Stimulated activated naive CD4-positive, alpha-beta T cell treated with Interleukin-2 at 50 U/mL for 16 hours (primary cell): ENCODE data around the gene DHRS13.
"Not testable (repeated sequence)": the region's sequence is repeated elsewhere in the genome, so short reads cannot be mapped to it uniquely, and the experiment has no call there.

Experiments used
- DNase-seq: peaks from one replicate; lab custom pipeline; 2025; lab: John Stamatoyannopoulos, UW

Gene DHRS13

GRCh38 chr17:28935744-28936460, 33.0 kb upstream of the DHRS13 start:
- no peak for DNase-seq

GRCh38 chr17:28934508-28934907, 31.6 kb upstream of the DHRS13 start:
- DNase-seq: not testable (repeated sequence)

- DNase-seq: no peak
Observed at GRCh38 chr17:28929787-28930186, 26.9 kb upstream of the DHRS13 start.

- peak; percentile 38 for DNase-seq
Observed at GRCh38 chr17:28928061-28928460, 25.2 kb upstream of the DHRS13 start.

DNA sequence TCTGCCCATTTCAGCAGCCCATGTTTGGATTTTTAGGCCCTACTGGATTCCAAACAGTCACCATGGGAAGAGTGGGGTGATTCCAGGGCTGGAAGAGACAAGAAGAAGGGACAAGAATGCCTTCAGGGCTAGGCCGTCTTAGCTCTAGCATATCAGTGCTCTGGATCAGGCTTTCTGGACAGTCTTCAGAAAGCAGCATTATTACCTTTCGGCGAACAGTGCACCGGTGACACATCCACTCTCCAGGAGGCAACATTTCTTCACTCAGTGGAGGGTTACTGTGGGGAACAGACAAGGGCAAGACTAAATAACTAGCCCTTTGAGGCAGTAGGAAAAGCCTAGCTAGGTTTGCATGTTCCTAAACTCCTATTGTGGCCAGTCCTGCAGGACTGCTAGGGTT, 23.9 kb upstream of the DHRS13 start:
- DNase-seq: no peak

DNA sequence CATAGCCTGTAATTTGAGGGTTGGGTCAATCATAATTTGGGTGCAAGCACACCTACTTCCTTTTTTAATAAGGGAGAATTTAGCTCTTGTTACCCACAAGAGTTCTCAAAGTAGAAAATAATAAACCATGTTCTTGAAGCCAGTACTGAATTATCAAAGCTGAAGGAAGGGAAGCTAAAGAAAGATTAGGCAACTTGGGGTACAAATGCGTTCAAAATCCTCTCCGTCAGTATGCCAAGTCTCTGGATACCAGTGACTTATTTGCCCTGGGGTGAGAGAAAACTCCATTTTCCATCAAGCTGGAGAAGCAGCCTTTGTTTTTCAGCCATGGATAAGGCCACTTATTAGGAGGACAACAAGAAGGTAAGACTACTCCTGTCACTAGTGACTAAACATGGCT, 23.5 kb upstream of the DHRS13 start:
- DNase-seq: no peak

DNA sequence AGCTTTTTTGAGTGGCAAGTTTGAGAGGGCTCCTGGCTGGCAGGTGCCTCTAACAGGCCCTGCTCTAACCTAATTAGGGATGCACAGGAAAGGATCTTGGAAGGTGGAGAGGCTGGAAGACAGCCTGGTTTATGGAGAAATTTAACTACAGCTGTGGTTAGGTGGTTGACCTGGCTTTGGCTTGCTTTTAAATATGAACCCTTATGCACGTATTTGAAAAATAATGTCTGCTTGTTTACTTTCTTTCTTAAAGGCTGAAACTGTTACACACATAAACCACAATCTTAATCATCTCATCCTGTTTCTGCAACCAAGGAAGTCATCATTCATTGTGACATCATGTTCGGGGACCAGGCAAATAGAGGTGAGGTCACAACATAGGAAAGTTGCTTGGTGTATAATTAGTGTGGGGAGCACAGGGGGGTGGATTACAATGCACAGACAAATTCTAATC, 23.1 kb upstream of the DHRS13 start:
- peak; percentile 14 for DNase-seq

DNA sequence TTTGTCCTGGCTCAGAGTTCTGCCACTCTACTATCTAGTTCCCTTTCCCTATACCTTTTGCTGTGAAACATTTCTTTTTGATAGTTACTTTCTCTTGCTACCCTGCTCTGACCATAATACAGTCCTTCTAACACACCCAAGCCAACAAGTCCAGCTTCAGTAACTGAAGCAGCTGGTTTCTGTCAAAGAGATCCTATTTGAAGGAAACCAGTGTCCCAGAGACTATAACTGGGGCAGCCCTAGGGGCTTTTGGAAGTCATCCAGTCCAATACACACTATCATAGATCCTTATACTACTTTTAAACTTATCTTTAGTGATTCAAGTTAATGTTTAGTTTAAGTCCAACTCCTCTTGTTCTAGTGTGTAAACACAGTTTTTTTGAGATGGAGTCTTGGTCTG, 17.3 kb upstream of the DHRS13 start:
- no peak for DNase-seq

DNA sequence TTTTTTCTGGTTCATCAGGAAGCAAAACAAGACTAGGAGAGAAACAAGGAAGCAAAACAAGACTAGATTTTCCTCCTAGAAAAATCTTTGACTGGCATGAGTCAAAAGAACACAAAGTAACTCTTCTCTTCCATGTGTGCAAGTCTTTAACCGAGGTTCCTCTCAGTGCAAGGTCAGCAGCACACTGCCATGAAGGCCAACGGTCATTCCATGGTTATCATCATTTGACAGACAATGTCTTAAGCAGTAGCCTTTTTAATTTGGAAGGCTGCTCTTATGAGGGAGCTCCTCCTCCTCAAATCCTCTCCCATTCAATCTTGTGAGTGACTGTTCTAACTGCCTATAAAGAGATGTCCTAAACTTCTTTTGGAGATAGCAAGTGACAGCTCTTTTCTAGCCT, 15.4 kb upstream of the DHRS13 start:
- no peak for DNase-seq

DNA sequence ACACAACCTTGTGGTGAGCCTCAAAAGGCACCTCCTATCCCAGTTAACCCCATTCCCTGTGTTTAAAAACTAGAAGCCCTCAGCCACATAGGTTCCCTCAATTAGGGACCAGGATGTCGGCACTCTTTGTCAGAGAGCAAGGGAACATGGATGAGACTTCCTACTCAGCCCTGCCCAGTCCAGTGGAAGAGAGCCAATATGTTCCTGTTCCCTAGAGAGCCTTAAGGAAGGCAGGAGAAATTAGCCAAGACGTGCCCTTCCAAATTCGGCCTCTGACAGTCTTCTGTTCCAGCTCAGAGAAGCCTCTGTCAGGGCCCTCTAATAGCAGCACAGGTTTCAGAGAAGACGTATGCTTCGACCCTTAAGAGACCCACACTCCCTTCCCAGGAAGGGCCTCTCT, 14.6 kb upstream of the DHRS13 start:
- DNase-seq: no peak

DNA sequence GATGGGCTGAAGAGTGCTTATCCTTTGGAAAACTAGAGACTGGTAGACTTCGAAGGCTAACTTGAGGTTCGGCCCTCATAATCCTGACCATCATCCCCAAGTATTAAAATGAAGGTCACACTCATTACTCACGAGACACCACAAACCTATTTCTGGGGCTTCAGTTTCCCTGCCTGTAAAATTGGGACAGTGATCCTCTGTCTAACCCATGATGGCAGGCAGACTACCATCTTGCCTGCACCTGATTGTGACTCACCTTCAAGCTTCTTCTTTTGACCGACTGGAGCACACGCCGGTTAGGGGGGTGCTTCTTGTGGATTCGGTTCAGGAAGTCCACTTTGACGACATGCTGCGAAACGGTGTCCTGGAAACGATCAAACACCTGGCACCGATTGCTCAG, 14.2 kb upstream of the DHRS13 start:
- no peak for DNase-seq

DNA sequence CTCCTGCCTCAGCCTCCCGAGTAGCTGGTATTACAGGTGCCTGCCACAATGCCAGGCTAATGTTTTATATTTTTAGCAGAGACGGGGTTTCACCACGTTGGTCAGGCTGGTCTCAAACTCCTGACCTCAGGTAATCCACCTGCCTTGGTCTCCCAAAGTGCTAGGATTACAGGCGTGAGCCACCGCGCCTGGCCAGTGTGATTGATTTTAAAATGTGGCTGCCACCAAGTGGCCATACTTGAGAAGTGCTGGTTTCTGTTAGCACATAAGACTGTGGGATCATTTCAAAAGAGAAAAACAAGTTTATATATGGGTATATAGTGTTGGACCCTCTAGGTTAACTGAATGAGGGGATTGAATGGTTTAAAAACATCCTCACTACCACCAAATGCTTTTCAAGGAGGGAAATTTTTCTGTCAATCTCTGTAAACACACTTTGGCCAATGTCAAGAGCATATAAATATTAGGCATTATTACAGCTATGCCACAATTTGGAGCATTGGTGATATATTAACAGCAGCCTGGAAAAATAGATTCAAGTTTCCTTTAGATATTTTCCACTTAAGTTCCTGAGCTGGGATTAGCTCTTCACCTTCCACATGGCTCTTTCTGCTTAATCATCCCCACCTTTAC, 13.5 kb upstream of the DHRS13 start:
- DNase-seq: peak; percentile 12

- DNase-seq: no peak
Observed at GRCh38 chr17:28912938-28913333, 10.1 kb upstream of the DHRS13 start.

DNA sequence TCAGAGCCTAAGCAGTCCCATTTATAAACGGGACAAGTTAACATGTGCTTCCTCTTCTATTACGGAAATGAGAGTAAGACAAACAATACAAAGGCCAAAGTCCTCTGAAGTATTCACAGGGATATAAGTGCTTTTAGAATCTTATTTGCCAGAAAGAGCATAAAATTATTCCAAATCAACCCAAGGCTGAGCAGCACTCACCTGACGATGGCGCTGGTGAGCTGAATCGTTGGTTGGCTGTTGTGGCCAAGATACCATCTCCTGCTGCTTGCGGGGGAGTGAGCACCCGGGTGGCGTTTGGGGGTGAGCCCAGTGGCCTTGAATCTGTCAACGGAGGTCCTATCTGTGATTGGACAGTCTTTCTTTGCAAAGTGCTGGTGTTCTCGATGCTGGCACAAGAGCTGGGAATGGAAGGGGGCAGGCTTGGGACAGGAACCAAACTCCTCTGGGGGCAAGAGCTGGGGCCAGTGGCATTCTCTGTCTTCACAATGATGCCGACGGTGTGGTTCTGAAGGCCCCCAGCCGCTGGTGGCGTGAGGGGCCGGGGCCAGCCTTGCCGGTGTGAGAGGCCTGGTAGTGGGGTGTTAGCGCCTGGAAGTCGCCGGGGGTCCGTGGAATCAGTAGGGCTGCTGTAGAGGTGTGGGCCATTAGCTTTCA, 9.5 kb upstream of the DHRS13 start:
- no peak for DNase-seq

DNA sequence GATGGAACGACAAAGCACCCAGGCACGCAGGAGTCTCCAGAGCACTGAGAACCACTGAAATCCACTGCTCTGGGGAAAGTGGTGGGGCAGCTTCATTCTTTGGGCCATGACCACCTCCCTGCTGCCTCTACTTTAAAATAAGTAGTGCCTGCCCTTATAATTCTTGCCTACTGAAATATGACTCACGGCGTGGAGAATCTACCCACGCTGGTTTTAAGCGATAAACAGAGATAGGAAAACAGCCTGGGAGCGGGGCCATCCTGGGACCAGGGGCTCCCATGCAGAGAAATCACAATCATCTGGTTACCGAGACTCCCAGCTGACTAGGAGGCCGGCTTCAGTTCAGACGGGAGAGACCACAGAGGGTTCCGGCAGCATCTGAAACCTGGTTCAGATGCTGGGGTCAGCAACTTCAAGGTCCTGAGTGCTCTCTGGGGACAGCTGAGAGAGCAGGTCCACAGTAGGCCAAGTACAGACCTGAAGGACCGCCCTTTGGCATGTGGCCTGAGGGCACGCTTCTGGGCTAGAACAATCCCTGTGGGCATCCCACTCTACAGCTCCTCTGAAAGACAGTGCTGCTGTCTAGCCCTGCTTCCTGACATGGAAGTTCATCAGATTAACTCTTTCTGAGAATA, 8.6 kb upstream of the DHRS13 start:
- no peak for DNase-seq

GRCh38 chr17:28910534-28910933, 7.7 kb upstream of the DHRS13 start:
- no peak for DNase-seq

DNA sequence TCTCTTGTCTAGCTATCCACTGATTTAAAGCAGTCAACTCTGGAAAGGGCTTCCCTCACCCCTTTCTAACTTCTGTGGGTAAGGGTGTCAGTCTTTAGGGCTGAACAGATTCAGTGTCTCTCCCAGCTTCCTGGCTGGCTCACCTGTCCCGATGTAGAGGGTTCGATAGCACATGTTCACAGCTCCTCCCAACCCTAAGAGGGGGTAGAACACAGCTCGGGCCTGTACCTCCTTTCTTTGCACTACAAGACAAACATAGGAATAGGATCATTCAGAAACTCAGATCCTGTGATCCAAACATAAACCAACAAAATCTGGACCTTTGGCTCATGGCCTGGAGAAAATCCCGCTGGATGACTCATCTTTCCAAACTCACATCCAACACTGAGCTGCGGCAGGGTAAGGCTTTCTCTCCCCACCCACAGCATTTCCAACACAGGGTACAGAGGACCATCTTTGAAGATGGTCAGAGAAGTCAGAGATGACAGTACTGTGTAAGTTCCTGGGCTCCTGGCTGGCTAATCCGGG, 5.8 kb upstream of the DHRS13 start:
- DNase-seq: no peak

- no peak for DNase-seq
Observed at GRCh38 chr17:28907709-28908475, 5.0 kb upstream of the DHRS13 start.

DNA sequence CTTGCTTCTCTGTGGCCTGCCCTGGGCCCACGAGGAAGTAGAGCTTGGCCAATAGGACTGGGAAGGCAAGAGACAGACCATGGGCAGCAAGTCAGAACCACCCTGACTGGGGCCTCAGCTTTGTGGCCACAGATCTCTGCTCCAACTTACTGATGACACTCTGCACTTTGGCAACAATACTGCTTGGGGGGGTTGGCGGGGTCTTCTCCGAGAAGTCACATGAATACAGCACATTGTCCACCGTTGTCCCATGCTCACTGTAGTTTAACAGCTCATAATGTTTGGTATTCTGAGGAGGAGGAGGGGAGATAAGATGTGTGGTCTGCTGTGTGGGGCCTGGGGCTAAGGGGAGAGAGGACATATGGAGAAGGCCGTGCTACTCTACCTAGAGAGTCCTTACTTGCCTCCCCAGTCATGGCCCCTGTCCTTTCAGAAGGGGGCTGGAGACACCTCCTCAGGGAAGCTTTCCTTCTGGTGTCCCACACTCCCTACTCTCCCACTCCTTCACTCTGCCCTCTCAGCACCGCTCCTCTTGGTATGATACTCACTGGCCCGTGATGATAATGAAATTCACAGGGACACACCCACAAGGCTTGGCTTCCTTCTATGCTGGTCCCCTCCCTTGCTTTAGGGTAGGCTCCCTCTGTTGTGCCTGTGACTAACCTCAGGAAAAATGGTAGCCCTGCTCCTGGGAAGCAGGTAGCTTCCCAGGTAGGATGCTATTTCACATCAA, 4.0 kb upstream of the DHRS13 start:
- DNase-seq: no peak

DNA sequence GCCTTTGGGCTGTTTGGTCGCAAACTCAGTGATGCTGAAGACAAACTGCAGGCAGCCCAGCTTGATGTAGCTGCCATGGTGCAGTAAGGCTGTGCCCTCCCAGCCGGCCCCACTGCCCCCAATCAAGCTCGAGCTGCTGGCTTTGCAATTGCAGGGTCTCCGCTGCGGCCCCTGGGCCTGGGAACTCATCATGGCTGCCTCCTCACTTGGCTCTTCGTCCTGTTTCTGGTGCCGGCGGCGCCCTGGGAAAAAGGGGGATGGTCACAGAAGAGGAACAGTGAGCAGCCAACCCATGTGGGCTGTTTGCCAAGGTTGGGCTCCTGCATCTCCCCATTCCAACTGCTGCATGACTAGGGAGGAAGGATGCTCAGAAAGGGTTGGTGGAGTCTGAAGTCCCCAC, 3.4 kb upstream of the DHRS13 start:
- no peak for DNase-seq

- DNase-seq: no peak
Observed at GRCh38 chr17:28904800-28905199, 1.9 kb upstream of the DHRS13 start.
